Embryonic facial prominence (tissue), 1 donor: ENCODE measurements around the gene VAMP5.
"Not testable (repeated sequence)": the region's sequence is repeated elsewhere in the genome, so short reads cannot be mapped to it uniquely, and the experiment has no call there.

Experiments used
- DNase-seq: peaks from one replicate; pipeline ENCODE4 v3.0.0-alpha.2; 2016; ENCODE audit errors: extremely low spot score

The VAMP5 gene

DNA sequence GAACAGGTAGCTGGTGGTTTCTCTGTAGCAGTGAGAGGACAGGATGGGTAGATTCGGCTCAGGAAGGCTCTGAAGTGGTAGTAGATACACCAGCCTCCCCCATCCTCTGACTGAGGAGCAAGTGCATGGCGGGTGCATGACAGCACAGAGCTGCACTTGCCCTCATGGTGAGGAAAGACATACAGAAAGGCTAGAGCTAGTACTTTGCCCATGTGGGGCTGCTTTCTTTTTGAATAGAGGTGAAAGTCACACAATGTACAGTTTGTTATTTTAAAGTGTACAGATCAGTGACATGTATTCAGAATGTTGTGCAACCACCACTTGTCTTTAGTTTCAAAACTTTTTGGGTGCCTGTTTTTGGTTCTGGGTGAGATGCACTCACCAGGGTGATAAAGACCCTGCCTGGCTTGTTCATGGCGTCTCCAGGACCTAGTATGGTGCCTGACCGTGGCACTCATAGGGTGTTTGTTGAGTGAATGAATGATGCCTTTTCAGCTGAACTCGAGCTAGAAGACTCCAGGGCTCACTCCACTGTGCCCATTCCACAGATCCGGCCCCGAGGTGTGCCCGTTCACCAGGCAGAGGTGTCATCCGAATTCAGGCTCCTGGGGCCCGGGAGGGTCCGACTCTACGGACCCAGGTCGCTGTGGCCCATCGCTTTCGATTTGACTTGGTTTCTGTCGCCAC is 421 bp upstream of the VAMP5 start:
- DNase-seq, result no peak

- no peak for DNase-seq
Measured at GRCh38 chr2:85584857-85585780, 888 bp downstream of the VAMP5 start.

DNA sequence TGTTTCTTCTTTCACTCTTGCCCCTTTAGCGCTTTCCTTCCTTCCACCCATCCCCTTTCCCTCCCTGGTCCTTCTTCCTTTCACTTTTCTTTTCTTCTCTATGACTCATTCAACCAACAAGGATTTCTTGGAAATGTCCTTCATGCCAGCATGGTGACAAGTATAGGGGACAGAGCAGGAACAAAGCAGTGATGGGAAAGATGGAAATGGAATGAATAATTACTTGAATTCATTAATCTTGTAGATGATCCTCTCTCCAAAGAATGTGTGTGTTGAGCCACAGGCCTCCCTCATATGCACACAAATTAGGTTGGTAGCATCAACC is 1.5 kb downstream of the VAMP5 start:
- no peak for DNase-seq

- DNase-seq, result no peak
Measured at GRCh38 chr2:85588236-85588635, 4.0 kb downstream of the VAMP5 start.

- no peak for DNase-seq
Measured at GRCh38 chr2:85588645-85589044, 4.4 kb downstream of the VAMP5 start.

DNA sequence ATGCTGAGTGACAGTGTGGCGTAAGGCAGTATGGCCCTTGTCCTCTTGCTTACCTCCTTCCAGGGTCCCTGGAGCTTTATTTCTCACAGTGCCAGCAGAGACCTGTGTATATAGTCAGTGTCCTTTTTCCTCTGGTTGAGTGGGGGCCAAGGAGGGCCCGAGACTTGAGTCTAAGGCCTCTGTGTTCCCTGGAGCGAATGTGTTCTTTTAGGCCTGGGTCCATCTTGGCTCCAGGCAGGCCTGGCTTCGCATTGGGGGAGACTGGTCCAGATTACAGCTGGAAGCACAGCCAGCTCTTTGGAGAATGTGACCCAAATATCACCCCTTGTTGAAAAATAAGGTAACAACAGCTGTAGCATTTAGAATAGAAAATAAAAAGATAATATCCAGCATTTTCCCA is 5.0 kb downstream of the VAMP5 start:
- no peak for DNase-seq

DNA sequence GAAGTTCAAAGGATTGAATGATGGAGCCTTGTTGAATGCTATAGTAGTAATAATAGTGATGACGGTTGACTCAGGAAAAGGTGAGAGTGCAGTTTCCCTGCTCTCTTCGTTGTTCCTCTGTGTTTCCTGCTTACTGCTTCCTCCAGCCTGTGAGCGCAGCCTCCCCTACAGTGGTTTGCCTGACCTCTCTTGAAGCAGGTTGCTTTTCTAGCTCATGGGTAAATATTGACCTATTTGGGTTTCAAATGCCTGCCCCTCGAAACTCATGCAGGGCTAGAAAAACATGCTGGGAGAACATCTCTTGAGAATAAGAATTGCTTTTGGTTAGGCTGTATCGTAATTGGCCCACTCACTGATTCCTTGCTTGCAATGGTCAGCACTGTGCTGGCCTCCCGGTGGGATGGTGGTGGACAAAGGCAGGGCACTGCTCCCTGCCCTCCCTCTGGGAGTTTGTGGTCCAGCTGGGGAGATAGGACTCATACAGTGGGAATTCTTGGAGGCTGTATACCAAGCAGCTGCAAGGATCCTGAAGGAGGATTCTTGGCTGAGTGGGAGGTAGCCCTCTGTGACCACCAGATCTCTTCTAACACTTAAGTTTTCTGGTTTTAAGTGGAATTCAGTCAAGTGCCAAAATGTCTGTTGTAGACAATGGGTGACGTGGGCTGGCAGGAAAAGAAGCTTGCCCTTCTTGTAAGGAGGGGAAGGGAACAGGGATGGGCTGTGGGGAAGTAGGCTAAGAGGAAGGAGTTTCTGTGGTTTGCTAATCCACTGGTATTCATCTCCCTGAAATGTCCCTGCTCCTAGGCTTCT is 6.0 kb downstream of the VAMP5 start:
- DNase-seq, result no peak

DNA sequence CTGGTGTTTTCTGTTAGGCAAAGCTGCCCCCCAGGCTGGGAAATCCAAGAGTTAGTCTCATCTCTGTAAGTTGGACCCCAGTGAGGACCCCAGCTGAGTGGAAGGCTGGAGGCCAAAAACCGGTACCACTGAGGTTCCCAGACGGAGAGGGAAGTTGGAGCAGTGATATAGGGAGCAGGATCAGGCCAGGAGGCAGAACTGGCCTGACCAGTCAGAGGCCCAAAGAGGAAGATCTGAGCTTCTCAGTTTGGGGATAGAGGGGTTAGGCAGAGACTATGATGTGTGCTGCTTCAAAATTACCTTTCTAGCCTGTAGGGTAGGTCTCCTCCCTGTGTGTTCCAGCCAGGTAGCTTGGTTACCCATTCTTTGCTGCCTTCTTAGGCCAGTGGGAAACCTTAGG is 6.7 kb downstream of the VAMP5 start:
- no peak for DNase-seq

DNA sequence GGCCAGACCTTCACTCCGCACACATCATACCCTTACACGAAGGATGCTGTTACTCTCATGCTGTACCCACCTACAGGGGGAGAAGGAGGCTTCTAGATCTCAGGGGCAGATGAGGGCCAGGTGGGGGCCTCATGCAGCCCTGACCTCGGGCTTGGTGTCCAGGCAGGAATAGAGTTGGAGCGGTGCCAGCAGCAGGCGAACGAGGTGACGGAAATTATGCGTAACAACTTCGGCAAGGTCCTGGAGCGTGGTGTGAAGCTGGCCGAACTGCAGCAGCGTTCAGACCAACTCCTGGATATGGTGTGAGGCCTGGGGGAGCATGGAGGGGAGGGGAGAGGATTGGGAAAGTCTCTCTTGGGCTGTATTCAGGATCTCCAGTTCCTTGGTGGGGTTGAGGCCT is 7.3 kb downstream of the VAMP5 start:
- no peak for DNase-seq

DNA sequence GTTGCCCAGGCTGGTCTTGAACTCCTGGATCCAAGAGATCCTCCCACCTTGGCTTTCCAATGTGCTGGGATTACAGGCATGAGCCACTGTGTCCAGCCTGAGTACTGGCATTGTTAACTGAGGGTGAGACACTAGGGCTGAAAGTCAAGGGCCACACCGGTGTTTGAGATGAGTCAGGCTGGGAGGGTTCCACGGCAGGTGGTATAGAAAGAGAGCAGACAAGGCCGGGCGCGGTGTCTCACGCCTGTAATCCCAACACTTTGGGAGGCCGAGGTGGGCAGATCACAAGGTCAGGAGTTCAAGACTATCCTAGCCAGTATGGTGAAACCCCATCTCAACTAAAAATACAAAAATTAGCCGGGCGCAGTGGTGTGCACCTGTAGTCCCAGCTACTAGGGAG is 8.1 kb downstream of the VAMP5 start:
- DNase-seq, result not testable (repeated sequence)

GRCh38 chr2:85593023-85593422 is 8.8 kb downstream of the VAMP5 start:
- DNase-seq, result no peak

GRCh38 chr2:85594715-85595300 is 10.6 kb downstream of the VAMP5 start:
- no peak for DNase-seq

DNA sequence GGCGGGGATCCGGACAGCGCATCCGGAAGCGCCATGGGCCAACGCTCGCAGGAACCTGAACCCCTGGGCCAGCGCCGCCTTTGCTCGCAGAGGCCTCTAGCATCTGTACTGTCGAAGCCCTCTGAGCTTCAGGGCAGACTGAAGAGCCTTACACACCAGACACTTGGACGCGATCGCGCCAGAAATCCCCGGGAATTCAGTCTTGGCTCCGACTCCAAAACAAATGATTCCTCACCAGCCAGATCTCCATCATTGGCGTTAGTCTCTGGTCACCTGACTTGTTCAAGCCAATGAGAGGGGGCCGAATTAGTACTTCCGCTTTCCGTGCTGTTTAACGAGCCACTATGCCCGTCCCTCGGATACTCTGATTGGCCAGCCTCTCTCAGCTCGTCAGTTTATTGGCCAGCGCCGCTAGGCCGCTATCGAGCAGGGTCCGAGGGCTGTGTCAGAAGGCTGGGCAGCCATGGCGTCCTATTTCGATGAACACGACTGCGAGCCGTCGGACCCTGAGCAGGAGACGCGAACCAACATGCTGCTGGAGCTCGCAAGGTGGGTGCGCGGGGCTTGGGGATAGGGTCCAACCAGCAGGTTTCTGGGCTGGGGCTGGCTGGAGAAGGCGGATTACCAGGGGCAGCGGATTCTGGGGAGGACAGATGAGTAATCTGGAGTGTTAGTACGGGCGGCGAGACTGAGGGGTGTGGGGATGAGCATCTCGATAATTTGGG is 11.2 kb downstream of the VAMP5 start, which contains the start of gene RNF181:
RNF181 (plus strand) TSS at position 445 of the 725 bp plus-strand sequence; CDS start at position 464, 19 bp downstream.
- DNase-seq, result peak; percentile 97

DNA sequence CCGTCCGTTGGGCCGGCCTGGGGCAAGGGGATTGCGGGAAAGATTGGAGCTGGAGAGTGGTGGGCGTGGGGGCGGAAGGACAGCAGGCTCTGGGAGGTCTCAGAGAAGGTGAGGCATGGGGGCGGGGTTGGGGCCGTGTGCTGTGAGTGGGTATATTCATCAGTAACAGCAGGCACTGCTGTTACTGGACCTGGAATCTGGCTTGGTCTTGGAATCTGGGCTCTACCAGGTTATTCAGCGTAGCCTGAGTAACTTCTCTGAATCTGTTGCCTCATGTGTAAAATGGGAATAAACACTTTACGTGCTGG is 11.7 kb downstream of the VAMP5 start:
- DNase-seq, result no peak

- DNase-seq, result no peak
Measured at GRCh38 chr2:85596486-85597143, 12.4 kb downstream of the VAMP5 start.

DNA sequence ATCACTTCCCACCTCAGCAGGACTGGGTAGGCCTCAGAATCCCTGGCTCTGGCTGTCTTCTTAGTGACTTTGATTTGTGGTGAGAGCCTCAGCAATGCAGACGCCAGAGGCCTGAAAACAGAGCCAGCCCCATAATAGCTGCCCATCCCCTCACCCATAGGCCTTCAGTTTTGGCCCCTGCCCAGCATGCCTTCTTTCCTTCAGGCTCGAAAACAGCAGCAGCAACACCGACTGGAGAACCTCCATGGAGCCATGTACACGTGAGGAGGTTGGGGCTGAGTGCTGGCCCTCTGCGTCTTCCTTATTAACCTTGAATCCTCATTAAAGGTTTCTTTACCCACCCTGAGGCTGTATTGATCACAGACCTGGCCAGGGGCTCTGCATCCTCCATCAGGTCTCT is 13.0 kb downstream of the VAMP5 start:
- DNase-seq, result no peak

DNA sequence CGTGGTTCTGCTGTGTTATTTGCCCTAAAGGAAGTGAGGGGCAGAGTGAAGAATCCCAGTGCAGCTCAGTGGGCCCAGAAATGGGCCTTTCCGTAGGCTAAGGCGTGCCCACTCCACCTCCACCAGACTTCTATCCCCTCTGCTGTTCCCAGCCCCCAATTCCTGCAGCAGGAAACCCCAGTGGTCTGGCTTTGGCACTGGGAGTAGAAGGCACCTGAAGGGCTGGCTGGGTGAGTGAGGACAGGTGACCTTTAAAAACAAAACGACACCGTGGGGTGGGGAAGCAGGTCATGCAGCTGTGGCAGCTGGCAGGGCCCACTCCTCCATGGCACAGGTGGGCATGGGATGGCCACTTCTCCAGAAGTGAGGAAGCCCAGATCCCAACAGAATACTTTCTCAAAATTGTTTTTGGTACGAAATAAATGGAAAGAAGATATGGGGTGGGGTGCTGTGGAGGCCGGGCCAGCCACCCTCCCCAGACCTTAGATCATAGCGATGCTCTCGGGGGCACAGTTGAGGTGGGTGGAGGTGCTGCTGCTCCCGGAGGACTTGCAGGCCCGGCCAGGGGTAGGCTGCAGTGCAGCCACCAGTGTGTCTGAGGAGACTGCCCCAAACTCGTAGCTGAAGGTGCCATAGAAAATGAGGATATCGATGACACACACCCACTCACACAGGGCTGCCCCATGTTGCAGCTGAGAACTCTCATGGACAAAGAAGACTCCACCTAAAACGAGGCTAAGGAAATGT is 14.5 kb downstream of the VAMP5 start:
- DNase-seq, result no peak

GRCh38 chr2:85599468-85600234 is 15.4 kb downstream of the VAMP5 start:
- DNase-seq, result no peak

GRCh38 chr2:85600235-85600575 is 16.0 kb downstream of the VAMP5 start:
- no peak for DNase-seq
